SU-DHL-6 (cell line): ENCODE data around the gene FBRSL1.

Experiments used
- CTCF ChIP-seq: fragments of 200-600 bp; sonication (generic); IDR thresholded peaks from one replicate; pipeline ENCODE4 v1.5.1; 2017; ENCODE audit warnings: antibody characterized with exemption, mild to moderate bottlenecking, low read length, moderate library complexity; ENCODE audit not compliant: insufficient read depth, poor library complexity, severe bottlenecking
- EZH2phosphoT487 ChIP-seq: fragments of 200-600 bp; sonication (generic), shearing (Covaris generic); conservative IDR thresholded peaks from 2 replicates; pipeline ENCODE4 v1.6.1; 2018; ENCODE audit warnings: mild to moderate bottlenecking, antibody characterized with exemption, low read length, moderate library complexity, mixed read lengths

GRCh38 chr12:132544498-132544897 lies 54.5 kb downstream of the FBRSL1 start:
- TF ChIP-seq CTCF: no peak
- TF ChIP-seq EZH2phosphoT487: no peak
